Fibroblast of skin of left biceps (primary cell): Measurements from ENCODE around the gene CTNNA2.
"Not testable (repeated sequence)": the region's sequence is repeated elsewhere in the genome, so short reads cannot be mapped to it uniquely, and the experiment has no call there.

Source experiments
- DNase-seq, 2 experiments: peaks; one replicate each; pipeline ENCODE4 v3.0.0-alpha.2; 2013; ENCODE audit warnings: low read depth in 2 of 2

CTNNA2 gene

DNA sequence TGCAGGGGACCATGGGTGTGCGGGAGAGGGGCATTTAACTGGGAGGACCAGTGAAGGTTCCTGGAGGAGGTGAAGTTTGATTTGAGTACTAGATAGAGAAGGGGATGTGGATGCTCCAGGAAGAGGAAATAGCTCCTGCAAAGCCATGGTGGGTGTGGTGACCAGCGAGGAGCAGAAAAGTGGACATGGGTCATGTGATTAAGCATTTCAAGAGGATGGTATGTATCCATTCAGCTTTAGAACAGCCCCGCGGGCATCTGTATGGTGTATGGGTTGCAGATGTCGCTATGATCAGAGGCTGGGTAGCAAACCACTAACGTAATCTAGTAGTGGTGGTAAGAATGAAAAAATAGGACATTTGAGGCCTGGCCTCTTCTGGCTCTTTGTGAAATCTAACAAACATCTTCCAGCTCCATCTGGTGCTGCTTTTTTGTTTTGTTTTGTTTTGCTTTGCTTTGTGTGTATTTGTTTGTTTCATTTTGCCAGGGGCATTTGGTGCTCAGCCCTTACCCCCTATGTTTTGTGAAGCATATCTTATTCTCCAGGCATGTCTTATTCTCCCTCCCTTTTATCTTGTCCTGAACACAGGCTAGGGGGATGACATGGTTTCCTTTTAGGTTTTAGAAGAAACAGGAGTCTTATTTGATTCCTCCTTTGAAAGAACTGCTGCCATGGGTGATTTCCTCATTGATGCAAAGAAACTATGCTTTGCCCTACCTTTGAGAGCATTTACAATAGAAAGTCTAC is 565.6 kb downstream of the CTNNA2 start:
- no peak for DNase-seq

DNA sequence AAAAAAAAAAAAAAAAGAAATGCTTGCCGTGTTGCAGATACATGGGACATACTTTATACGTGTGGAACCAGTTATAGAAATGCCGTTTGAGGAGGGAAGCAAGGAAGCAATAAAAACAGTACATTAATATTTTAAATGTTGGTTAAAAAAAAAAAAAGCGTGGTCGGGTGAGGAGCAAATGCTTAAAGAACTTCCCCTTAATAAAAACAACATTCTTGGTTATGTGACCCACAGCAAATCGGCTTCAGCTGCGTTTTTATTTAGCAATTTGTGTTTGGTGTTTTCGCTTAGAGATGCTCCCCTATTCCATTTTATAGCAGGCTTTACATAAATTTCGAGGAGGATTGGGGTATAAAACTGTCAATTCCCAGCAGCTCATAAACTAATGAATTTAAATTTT is 568.1 kb downstream of the CTNNA2 start:
- peak in 1 of 2 experiments; percentile 23 for DNase-seq

GRCh38 chr2:80086831-80087230 is 574.0 kb downstream of the CTNNA2 start:
- DNase-seq = peak; percentile 62 to 67

DNA sequence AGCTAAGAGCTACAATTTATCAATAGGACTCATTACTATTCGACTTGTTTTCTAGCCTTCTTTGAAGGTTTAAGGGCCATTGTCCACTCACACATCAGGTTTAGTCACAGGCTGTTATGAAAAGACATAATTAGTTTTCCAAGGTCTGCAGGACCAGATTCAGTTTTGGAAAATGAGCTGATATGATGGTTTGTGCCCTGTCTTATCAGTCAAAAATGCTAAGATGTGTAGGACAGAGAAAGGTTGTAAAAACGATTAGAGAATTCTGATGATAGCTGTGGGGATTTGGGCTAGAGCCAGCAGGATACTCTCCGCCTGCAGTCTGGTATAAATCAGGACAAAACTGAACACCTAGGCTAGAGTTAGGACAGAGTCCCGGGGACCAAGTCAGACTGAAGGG is 578.4 kb downstream of the CTNNA2 start:
- no peak for DNase-seq

GRCh38 chr2:80092474-80092873 is 579.6 kb downstream of the CTNNA2 start:
- no peak for DNase-seq

GRCh38 chr2:80098503-80098902 is 585.7 kb downstream of the CTNNA2 start:
- DNase-seq = not testable (repeated sequence)

- peak; percentile 76 to 79 for DNase-seq
Measured at GRCh38 chr2:80102026-80102425, 589.2 kb downstream of the CTNNA2 start.

- peak; percentile 64 to 65 for DNase-seq
Measured at GRCh38 chr2:80105015-80105640, 592.3 kb downstream of the CTNNA2 start.

DNA sequence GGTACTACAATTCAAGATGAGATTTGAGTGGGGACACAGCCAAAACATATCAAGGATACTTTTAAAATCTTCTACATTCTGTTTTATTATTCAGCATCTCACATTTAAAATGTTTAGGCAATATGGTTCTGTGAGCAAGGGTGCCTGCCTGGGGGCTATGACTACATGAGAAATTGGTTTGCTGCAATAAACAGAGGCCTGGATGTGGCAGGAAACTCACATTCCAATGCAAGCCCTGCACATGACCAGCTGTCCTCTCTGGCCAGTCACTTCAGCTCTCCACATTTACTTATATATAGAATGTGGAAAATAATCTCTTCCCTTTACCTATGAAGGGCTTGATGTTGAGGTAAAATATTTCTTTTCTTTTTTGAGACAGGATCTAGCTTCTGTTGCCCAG is 598.3 kb downstream of the CTNNA2 start:
- DNase-seq = no peak

GRCh38 chr2:80112790-80113189 is 599.9 kb downstream of the CTNNA2 start:
- DNase-seq = no peak

- no peak for DNase-seq
Measured at GRCh38 chr2:80113399-80113798, 600.5 kb downstream of the CTNNA2 start.

DNA sequence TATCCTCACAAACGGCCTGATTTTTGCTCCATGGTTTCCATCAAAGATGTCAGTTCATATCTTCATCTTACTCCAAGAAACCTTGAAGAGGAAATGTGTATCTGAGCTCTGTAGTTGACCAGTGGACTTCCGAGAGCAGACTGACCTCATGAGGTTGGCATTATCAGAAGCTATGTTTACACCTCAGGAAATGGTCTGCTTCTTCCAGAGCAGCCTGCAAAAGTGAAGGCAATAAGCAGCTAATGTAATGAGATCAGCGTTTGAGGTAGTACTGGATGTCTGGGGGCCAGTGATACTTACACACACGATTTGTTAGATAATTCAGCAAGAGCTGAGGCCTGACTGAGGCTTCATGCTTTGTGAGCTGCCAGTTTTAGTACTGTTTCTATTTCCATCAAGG is 602.0 kb downstream of the CTNNA2 start:
- no peak for DNase-seq

GRCh38 chr2:80117401-80117800 is 604.5 kb downstream of the CTNNA2 start:
- no peak for DNase-seq

DNA sequence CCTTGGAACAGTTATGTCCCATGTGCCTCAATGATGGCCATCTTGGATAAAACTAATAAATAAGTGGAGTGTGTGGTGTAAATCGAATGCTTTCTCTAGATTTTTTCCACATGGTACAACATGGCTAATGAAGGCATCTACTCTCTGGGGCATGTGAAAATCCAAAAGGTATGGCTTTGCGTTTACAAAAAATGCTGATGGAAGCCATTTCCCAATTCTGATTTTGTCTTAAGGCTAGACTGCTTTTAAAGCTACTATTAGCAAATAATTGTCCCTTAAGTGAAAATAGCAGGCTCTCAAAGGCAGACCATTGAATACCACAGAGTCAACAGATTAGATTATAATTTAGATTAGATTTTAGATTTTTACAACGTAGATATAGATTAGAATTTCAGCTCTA is 608.0 kb downstream of the CTNNA2 start:
- DNase-seq = no peak

DNA sequence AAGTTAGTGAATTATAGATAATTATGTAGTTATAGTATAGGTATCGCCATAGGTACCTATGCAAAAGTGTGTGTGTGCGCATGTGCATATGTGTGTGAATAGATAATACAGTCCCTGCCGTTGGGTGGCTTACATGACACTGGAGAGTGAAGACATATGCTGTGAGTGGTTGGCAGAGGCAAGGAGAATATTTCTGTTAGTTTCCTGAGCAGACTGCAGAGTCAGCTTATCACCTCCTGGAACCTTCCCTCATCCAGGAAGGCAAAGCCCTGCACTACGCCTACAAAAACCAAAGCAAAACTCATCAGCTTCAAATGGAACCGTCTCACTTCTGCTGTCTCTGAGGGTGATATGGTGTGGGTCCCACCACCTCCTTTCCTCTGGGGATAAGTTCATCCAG is 609.8 kb downstream of the CTNNA2 start:
- no peak for DNase-seq

- DNase-seq = peak; percentile 5 to 18
Measured at GRCh38 chr2:80126596-80127189, 613.8 kb downstream of the CTNNA2 start.

DNA sequence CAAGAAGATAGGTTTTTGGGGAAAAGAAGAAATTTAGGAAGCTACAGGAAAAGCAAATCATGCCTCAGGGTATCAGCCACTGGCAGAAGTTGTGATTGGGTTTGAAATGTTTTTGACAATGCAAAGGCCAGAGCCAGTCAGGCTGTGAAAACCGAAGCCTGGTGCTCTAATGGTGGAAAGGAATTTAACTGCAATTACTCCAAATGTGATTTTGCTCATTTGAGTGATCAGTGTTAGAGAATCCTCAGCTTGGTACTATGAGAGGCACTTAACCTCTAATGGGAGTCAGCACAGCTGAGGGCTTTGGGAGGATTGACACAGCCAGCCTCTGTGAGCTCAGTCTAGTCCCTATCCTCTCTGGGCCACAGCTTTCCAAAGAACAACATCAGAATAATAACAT is 615.2 kb downstream of the CTNNA2 start:
- no peak for DNase-seq

DNA sequence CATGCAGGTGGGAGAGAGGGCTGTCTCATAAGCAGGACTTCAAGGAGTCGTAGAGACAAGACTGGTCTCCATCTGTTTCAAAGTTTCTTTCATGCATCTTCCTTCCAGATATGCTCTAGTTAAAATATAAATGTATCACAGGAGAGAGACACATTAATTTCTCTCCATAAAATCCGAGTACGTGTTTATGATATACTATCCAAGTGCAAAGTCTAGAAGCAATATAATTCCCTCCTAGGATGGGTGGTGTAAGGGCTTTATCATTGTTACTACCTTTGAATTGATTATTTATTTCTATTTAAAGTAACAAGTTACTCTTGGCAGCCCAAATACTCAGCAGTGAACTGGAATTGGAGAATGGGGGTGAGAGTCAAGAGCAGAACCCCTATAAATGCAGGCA is 619.4 kb downstream of the CTNNA2 start:
- no peak for DNase-seq

DNA sequence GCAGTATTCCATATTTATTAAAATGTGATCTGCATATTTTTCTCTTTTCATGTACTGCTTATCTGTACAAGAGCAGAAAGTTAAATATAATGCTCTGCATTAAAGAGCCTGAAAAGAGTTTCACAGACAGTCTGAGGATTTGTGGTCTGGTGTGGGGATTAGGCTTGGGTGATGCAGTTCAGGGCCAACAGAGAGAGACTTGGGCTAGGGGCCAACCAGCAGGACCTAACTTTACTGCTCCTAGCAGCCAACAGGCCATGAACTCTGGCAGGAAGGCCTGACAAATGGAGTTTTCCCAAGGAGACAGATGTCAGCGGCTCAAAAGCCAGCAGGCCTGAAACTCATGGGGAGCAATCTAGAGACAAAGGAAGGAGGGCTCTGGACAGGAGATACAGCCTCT is 622.1 kb downstream of the CTNNA2 start:
- DNase-seq = no peak

DNA sequence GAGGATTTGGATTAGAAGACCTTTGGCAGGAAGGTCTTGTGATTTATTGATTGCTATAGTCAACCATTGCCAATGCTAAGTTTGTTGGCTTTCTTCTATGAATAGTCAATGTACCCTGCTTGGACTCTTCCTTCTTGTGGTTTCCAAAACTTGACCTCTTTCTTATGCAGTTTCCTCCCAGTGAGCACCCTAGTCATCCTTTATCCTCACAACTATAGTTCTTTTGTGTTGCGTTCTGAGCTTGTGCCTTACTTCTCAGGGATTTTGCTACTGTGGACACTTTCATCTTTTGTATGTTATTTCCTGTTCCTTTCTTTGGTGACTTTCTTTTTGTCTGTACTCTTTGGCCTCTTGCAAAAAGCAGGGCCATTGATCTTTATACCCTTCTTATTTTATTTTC is 623.5 kb downstream of the CTNNA2 start:
- no peak for DNase-seq

GRCh38 chr2:80139001-80139400 is 626.1 kb downstream of the CTNNA2 start:
- DNase-seq = no peak

DNA sequence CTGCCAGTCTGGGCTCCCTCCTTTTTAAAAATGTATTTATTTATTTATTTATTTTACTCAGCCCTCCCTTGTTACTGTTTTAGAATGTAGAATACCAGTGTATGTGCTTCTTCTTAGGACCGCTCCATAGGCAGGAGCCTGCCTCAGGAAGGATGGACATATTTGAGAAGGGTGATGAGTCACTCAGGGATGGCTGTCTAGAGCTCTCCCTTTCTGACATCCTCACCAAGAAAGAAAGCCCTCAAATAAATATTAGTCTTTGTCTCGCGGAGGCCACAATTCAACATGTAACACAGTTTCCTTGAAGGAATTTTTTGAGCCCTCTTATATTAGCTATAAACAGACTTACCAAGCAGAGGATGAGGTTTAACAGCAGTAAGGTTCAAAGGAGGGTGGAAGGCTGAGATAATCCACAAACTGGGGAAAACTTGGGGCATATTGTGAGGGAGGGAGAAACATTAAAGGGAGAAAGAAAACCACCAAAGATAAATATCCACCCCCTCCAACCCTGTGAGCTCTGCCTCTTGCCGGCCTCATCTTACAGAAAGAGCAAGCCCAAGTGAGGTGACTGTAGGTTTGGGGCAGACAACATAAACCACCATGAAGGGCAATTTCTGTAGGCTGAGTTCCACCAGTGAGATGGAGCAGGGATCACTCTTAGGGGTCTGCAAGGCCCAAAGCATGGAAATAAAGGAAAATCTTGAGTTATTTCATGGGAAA is 628.3 kb downstream of the CTNNA2 start:
- no peak for DNase-seq

DNA sequence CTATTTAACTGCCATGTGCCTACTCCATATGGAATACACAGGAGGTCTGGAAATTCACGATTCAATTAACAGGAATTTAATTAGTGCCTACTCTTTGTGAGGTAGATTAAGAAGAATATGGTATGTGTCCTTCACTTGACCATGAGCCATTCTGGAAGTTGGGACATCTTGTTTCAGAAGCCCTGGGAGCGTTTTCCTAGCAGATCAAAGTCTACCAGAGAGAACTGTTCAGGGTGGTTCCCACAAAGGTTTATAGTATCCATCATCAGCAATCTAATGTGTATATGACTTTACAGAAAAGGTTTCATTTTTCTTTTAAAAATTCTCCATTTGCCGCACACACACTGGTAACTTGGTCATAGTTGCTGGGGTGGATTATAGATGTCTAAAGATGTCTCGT is 632.6 kb downstream of the CTNNA2 start:
- DNase-seq = no peak
